Measurements from ENCODE around the gene SMAD3. TPM values are rescaled to one million over a fixed set of nuclear protein-coding genes. Genes with fewer than 3 reads are reported as not detected.
A peak's percentile ranks its signal among the peaks of the same experiment; 100 is the strongest.

Gene SMAD3
- total RNA-seq, 1 donor = 96.3 TPM

GRCh38 chr15:67063689-67064606 lies 1.5 kb upstream of the SMAD3 start:
- no peak overlapping the region for H3K4me3 ChIP-seq (ENCODE audit: low read depth, low read length)
- no peak for DNase-seq (ENCODE audit: low read depth)
- TF ChIP-seq, protein P1, sequence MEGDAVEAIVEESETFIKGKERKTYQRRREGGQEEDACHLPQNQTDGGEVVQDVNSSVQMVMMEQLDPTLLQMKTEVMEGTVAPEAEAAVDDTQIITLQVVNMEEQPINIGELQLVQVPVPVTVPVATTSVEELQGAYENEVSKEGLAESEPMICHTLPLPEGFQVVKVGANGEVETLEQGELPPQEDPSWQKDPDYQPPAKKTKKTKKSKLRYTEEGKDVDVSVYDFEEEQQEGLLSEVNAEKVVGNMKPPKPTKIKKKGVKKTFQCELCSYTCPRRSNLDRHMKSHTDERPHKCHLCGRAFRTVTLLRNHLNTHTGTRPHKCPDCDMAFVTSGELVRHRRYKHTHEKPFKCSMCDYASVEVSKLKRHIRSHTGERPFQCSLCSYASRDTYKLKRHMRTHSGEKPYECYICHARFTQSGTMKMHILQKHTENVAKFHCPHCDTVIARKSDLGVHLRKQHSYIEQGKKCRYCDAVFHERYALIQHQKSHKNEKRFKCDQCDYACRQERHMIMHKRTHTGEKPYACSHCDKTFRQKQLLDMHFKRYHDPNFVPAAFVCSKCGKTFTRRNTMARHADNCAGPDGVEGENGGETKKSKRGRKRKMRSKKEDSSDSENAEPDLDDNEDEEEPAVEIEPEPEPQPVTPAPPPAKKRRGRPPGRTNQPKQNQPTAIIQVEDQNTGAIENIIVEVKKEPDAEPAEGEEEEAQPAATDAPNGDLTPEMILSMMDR (IDR thresholded peaks at IDR 0.05; ENCODE audit: insufficient read depth, low read length) = no peak

DNA sequence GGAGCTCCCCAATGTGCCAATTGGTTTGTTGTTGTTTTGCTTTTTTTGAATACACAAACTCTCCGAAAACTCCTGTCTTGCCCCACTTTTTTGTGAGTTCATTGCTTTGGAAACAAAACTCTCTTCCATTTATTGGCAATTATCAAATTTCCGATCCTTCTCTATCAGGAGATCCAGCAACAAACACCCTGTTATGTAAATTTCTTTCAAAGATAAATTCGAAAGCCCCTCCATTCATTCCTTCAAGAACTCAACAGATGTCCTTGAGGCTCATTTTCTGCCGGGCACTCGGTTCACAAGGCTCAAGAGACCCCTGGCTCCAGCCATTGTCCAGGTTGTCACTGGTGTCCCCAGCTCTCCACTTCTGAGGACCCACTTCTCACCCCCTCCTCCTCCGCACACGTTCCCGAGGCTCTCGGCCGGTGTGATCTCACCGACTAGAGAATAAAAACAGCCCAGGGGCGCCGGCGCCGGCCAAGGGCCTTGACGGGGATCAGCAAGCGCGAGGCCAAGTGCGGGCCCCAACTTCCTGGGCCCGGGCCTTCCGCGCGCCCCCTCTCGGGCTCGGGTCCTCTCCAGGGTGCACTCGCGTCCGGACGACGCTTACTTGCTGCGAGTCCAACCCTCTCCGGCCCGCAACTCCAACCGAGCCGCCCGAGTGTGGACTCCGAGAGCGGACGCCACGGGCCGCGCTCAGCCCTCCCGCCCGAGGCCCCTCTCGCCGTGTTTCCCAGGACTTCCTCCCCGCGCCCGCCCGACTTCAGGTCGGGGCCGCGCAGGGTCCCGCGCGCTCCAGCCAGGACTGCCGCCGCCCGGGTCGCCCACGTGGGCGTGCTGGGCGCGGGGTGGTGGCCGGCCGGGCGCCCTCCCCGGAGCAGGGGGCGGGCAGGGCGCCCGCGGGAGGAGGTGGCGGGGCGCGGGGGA lies 533 bp upstream of the SMAD3 start:
- peak overlapping the region; percentile 58 for H3K4me3 ChIP-seq (ENCODE audit: low read depth, low read length)
- TF ChIP-seq, protein P1 (IDR thresholded peaks at IDR 0.05; ENCODE audit: insufficient read depth, low read length) = no peak
- DNase-seq (ENCODE audit: low read depth) = no peak

DNA sequence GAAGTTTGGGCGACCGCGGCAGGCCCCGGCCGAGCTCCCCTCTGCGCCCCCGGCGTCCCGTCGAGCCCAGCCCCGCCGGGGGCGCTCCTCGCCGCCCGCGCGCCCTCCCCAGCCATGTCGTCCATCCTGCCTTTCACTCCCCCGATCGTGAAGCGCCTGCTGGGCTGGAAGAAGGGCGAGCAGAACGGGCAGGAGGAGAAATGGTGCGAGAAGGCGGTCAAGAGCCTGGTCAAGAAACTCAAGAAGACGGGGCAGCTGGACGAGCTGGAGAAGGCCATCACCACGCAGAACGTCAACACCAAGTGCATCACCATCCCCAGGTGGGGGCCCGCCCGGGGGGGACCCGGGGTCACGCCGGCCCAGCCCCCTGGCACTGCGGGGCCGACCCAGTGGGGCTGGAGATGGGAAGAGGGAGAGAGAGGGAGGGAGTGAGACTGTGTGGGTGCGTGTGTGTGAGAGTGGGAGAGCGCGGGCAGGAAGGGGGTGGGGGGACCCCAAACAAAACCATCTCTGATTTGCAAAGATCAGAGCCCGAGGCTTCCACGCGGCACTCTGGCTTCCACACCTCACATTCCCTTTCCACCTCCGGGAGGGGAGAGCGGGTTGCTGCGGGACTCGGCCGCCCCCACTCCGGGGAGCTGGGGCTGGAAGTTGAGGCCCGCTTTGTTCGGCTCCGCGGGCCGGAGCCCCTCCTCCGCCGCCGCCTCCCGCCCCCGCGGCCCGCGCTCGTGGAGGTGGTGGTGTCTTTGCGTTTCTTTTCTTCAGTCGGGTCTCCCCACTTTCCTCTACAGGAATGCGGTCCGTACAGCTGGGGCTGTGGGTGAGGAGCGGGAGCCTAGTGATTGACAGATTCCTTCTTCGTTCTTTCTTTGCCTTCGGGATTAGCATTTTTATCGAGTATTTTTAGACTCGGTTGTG lies 898 bp downstream of the SMAD3 start:
- DNase-seq (ENCODE audit: low read depth) = no peak
- peak overlapping the region; percentile 96 for H3K4me3 ChIP-seq (ENCODE audit: low read depth, low read length)
- TF ChIP-seq, protein P1 (IDR thresholded peaks at IDR 0.05; ENCODE audit: insufficient read depth, low read length) = no peak

- H3K4me3 ChIP-seq (ENCODE audit: low read depth, low read length) = peak overlapping the region; percentile 96
- TF ChIP-seq, protein P1 (IDR thresholded peaks at IDR 0.05; ENCODE audit: insufficient read depth, low read length) = no peak
- peak; percentile 59 for DNase-seq (ENCODE audit: low read depth)
Measured at GRCh38 chr15:67066959-67067853, 1.8 kb downstream of the SMAD3 start.

- peak overlapping the region; percentile 96 for H3K4me3 ChIP-seq (ENCODE audit: low read depth, low read length)
- TF ChIP-seq, protein P1 (IDR thresholded peaks at IDR 0.05; ENCODE audit: insufficient read depth, low read length) = no peak
- DNase-seq (ENCODE audit: low read depth) = no peak
Measured at GRCh38 chr15:67067930-67068551, 2.6 kb downstream of the SMAD3 start.
